Fibroblast of mammary gland (primary cell): ENCODE data around the gene COL5A3.
A peak's percentile ranks its signal among the peaks of the same experiment; 100 is the strongest.

Source experiments
- DNase-seq: peaks from one replicate; pipeline ENCODE4 v3.0.0-alpha.2; 2010; ENCODE audit warnings: low read depth
- H3K4me3 ChIP-seq: 2 replicates; pipeline ENCODE4 v1.5.1; 2011; ENCODE audit warnings: low read depth, mild to moderate bottlenecking, low read length, moderate library complexity; ENCODE audit not compliant: control insufficient read depth
- CTCF ChIP-seq: conservative IDR thresholded peaks from 2 replicates; pipeline ENCODE4 v1.5.1; 2011; ENCODE audit warnings: low read depth, low read length, inconsistent platforms; ENCODE audit not compliant: control insufficient read depth, insufficient read depth

Gene COL5A3

DNA sequence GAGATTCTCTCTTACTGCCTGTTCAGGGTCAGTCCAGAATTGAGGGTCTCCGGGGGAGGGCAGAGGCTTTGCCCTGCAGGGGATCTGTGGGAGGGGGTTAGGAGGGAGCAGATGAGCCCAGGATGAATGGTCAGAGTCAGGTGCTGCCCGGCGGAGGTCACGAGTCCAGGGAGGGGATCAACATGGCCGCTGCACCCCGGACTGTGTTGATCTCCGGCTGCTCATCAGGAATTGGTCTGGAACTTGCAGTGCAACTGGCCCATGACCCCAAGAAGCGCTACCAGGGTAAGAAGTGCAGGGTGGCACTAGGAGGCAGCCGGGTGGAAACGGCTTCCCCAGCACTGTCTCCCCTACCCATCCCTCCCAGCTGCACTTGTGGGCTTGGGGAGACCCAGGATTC, 3.0 kb upstream of the COL5A3 start, which contains the start of gene RDH8:
RDH8 (plus strand) TSS at position 168 of the 400 bp plus-strand sequence; CDS start at position 183, 15 bp downstream.
- DNase-seq: no peak
- no peak for TF ChIP-seq CTCF
- no peak within 1 kb of the TSS for H3K4me3 ChIP-seq

DNA sequence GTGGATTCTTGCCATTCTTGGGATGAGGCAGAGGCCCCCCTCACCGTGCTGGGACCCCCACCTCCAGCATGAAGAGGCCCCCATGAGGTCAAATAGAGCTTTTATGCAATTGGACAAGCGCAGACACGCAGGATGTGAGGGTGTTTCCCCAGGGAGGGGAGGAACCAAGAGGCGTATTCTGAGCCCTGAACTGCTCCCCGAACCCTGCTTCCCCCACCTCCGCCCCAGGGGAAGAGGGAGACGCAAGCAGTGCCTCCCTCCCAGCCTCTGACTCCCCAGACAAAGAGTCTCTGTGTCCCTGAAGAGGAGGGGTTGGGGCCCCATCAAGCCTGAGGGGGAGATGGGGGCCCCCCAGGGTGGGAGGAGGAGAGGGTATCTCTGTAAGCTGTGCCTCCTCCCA, 1.7 kb upstream of the COL5A3 start:
- no peak overlapping the region for H3K4me3 ChIP-seq
- no peak for DNase-seq
- no peak for TF ChIP-seq CTCF

GRCh38 chr19:10010939-10011338, 635 bp upstream of the COL5A3 start:
- no peak overlapping the region for H3K4me3 ChIP-seq
- TF ChIP-seq CTCF: no peak
- DNase-seq: no peak

DNA sequence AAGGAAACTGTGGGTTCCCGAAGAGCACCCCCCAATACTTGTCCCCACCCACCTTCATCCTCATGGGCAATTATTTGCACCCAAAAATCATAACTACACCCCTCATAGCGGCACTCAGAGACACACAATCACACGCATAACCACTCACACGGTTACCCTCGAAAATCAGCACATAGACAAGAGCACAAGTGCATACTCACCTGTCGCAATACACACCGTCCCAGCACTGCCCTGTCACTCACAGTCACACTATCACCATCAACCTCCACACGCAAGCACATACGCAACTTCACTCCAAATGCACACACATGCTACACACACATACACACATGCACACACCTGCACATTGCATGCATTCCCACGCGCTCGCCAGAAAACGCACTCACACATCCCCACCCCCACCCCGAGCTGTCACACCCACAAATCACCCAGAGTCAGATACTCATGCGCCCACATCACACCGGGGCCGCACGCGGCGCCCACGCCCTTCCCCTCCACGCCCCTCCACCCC, 535 bp downstream of the COL5A3 start:
- peak; percentile 40 for DNase-seq
- H3K4me3 ChIP-seq: peak overlapping the region; percentile 66
- no peak for TF ChIP-seq CTCF

DNA sequence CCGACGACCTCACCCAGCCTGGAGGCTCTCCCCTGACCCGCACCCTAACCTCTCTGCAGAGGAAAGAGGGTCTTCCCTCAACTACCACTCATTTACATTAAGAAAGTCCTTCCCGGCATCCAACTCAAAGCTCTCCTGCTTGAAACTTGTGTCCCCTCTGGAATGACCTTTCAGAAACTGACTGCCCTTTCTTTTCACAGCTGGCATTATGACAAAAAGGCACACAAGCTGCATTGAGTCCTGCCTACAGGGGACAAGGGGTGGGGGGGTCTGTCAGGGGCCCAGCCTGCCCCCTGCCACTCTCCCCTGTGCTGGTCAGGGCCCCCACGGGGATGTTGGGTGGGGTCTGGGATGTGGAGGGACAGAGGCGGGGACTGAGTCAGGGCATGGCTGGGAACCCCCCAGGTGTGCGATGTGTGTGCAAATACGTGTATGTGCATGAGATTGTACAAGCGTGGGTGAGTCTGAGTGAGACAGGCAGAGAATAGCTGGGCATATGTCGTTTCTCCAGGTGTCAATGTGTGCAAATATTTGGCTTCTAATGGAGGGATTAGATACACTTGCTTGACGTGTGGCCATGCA, 2.0 kb downstream of the COL5A3 start:
- no peak overlapping the region for H3K4me3 ChIP-seq
- no peak for DNase-seq
- no peak for TF ChIP-seq CTCF

- H3K4me3 ChIP-seq: no peak overlapping the region
- DNase-seq: peak; percentile 89
- no peak for TF ChIP-seq CTCF
Observed at GRCh38 chr19:10007371-10008183, 2.7 kb downstream of the COL5A3 start.
